ENCODE measurements around the gene TMEM8B. TPM values are rescaled to one million over a fixed set of nuclear protein-coding genes. Genes with fewer than 3 reads are reported as not detected.

TMEM8B gene
- total RNA-seq, 1 experiment from 2014 or later: 9.3 TPM

DNA sequence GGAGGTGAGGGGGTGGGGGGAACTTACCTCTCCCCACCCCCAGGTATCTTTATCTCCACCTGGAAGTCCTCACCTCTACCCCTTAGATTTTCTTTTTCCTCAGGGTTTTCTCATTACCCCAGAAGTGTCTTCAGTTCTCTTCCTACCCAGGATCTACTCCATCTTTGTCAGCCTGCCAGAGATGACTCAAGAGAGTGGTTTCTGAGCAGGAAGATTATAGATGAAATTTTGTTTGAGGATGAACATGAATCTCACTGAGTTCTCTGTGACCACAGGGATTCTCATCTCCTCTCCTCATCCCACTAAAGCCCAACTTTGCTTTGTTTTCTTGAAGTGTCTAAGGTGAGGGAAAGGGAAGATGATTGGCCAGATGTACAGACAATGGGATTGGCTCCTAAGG is 9.0 kb upstream of the TMEM8B start:
- no peak for DNase-seq
- H3K27me3 Mint-ChIP-seq (ENCODE audit: low read depth): peaks cover 7% of the 10 kb centered on the region

More for the DNA sequence above, 9.0 kb upstream of the TMEM8B start:
- H3K79me1 ChIP-seq (ENCODE audit: insufficient read depth, low read depth, low read length, poor library complexity, severe bottlenecking): no peaks in the 10 kb centered on the region
- Mint-ChIP-seq H3K36me3 (ENCODE audit: insufficient read depth in 1 of 3, low read depth in 3 of 3) (peaks cover 0 to 3% (median 0%) of the 10 kb centered on the region in 3 experiments; a peak in 1 of 7 replicates), H3K27ac (no peak overlapping the region), H3K9me3 (no peaks in the 10 kb centered on the region), H3K4me1 (peaks cover 19 to 27% of the 10 kb centered on the region in 2 experiments), H3K4me3 (no peak overlapping the region)
- H3K9me3 ChIP-seq (ENCODE audit: control insufficient read depth, low read depth, low read length): no peaks in the 10 kb centered on the region
- no peak overlapping the region for H4K91ac ChIP-seq (ENCODE audit: insufficient read length, low read depth, low read length)
- no peak overlapping the region for H3K14ac ChIP-seq (ENCODE audit: insufficient read depth, low read length)
- no peak overlapping the region for H2BK5ac ChIP-seq (ENCODE audit: insufficient read length, low read length)
- H2AK5ac ChIP-seq (ENCODE audit: insufficient read length, low read length): no peak overlapping the region
- no peak overlapping the region for H2BK15ac ChIP-seq (ENCODE audit: low read depth, low read length)
- TF ChIP-seq, protein P1, sequence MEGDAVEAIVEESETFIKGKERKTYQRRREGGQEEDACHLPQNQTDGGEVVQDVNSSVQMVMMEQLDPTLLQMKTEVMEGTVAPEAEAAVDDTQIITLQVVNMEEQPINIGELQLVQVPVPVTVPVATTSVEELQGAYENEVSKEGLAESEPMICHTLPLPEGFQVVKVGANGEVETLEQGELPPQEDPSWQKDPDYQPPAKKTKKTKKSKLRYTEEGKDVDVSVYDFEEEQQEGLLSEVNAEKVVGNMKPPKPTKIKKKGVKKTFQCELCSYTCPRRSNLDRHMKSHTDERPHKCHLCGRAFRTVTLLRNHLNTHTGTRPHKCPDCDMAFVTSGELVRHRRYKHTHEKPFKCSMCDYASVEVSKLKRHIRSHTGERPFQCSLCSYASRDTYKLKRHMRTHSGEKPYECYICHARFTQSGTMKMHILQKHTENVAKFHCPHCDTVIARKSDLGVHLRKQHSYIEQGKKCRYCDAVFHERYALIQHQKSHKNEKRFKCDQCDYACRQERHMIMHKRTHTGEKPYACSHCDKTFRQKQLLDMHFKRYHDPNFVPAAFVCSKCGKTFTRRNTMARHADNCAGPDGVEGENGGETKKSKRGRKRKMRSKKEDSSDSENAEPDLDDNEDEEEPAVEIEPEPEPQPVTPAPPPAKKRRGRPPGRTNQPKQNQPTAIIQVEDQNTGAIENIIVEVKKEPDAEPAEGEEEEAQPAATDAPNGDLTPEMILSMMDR (conservative IDR thresholded peaks at IDR 0.05): no peak
- H2BK20ac ChIP-seq (ENCODE audit: low read depth, low read length, poor library complexity, severe bottlenecking): no peak overlapping the region
- no peak overlapping the region for H3K23ac ChIP-seq (ENCODE audit: insufficient read length, low read depth, low read length)
- peaks cover 3% of the 10 kb centered on the region; the same call in 1 of the 2 replicates for H3K4me1 ChIP-seq (ENCODE audit: insufficient read depth, low read length)
- H2BK12ac ChIP-seq (ENCODE audit: insufficient read length, low read depth, low read length): no peak overlapping the region
- no peak overlapping the region for H3T11ph ChIP-seq (ENCODE audit: low read length)
- no peak overlapping the region for H3K9ac ChIP-seq (ENCODE audit: extremely low read depth, insufficient read length, low read length)
- H3K4ac ChIP-seq (ENCODE audit: low read depth, low read length): no peak overlapping the region
- H2AFZ ChIP-seq (ENCODE audit: low read length): no peak overlapping the region
- no peak overlapping the region for H4K5ac ChIP-seq (ENCODE audit: insufficient read length, low read depth, low read length)
- no peaks in the 10 kb centered on the region for H3K27me3 ChIP-seq (ENCODE audit: insufficient read depth, low read length)
- no peak overlapping the region for H3K4me2 ChIP-seq (ENCODE audit: insufficient read depth, insufficient read length, low read length)
- no peak overlapping the region for H3K27ac ChIP-seq (ENCODE audit: insufficient read length, low read depth, low read length)
- H3K56ac ChIP-seq (ENCODE audit: insufficient read length, low read depth, low read length): no peak overlapping the region
- H3K23me2 ChIP-seq (ENCODE audit: insufficient read length, low read depth, low read length, poor library complexity, severe bottlenecking): no peaks in the 10 kb centered on the region
- H4K8ac ChIP-seq (replicated peaks; ENCODE audit: insufficient read length, low read depth, low read length): no peak overlapping the region
- no peaks in the 10 kb centered on the region for H3K79me2 ChIP-seq (ENCODE audit: insufficient read depth, low read length)
- H4K20me1 ChIP-seq (ENCODE audit: control insufficient read depth, insufficient read depth, insufficient read length): no peaks in the 10 kb centered on the region
- no peak overlapping the region for H3K18ac ChIP-seq (ENCODE audit: insufficient read length, low read depth, low read length)
- H2BK120ac ChIP-seq (ENCODE audit: low read depth, low read length, poor library complexity, severe bottlenecking): no peak overlapping the region
